HG03159 (cell line): ENCODE data around the gene AGPAT3.

Experiments
- ATAC-seq: cut with Tn5 transposase; IDR thresholded peaks from one replicate; pipeline ENCODE4 v1.9.1; 2021; ENCODE audit warnings: mild to moderate bottlenecking, moderate library complexity; ENCODE audit not compliant: unreplicated experiment

Gene AGPAT3

GRCh38 chr21:43951911-43952703 lies 87.1 kb downstream of the AGPAT3 start:
- no peak for ATAC-seq

- ATAC-seq, result no peak
Observed at GRCh38 chr21:43953021-43953420, 88.0 kb downstream of the AGPAT3 start.

- no peak for ATAC-seq
Observed at GRCh38 chr21:43954042-43954441, 89.0 kb downstream of the AGPAT3 start.

- no peak for ATAC-seq
Observed at GRCh38 chr21:43954896-43955295, 89.9 kb downstream of the AGPAT3 start.

- no peak for ATAC-seq
Observed at GRCh38 chr21:43956019-43956669, 91.1 kb downstream of the AGPAT3 start.

- ATAC-seq, result no peak
Observed at GRCh38 chr21:43956670-43957035, 91.6 kb downstream of the AGPAT3 start.

GRCh38 chr21:43957128-43957571 lies 92.1 kb downstream of the AGPAT3 start:
- no peak for ATAC-seq

GRCh38 chr21:43957611-43958362 lies 92.8 kb downstream of the AGPAT3 start:
- no peak for ATAC-seq

- ATAC-seq, result no peak
Observed at GRCh38 chr21:43958364-43959158, 93.5 kb downstream of the AGPAT3 start.

- ATAC-seq, result no peak
Observed at GRCh38 chr21:43959231-43960116, 94.5 kb downstream of the AGPAT3 start.

GRCh38 chr21:43961382-43961909 lies 96.4 kb downstream of the AGPAT3 start:
- ATAC-seq, result no peak

- ATAC-seq, result no peak
Observed at GRCh38 chr21:43965911-43966585, 101.0 kb downstream of the AGPAT3 start.

GRCh38 chr21:43966946-43967512 lies 102.0 kb downstream of the AGPAT3 start:
- no peak for ATAC-seq

GRCh38 chr21:43967981-43968380 lies 103.0 kb downstream of the AGPAT3 start:
- ATAC-seq, result no peak

GRCh38 chr21:43968410-43969114 lies 103.5 kb downstream of the AGPAT3 start:
- no peak for ATAC-seq

- no peak for ATAC-seq
Observed at GRCh38 chr21:43969115-43969444, 104.1 kb downstream of the AGPAT3 start.

GRCh38 chr21:43970551-43970950 lies 105.5 kb downstream of the AGPAT3 start:
- ATAC-seq, result no peak
